ENCODE data around the gene CYREN.

GRCh38 chr7:135160098-135160857 lies 10.2 kb downstream of the CYREN start:
- TF ChIP-seq, protein P1, sequence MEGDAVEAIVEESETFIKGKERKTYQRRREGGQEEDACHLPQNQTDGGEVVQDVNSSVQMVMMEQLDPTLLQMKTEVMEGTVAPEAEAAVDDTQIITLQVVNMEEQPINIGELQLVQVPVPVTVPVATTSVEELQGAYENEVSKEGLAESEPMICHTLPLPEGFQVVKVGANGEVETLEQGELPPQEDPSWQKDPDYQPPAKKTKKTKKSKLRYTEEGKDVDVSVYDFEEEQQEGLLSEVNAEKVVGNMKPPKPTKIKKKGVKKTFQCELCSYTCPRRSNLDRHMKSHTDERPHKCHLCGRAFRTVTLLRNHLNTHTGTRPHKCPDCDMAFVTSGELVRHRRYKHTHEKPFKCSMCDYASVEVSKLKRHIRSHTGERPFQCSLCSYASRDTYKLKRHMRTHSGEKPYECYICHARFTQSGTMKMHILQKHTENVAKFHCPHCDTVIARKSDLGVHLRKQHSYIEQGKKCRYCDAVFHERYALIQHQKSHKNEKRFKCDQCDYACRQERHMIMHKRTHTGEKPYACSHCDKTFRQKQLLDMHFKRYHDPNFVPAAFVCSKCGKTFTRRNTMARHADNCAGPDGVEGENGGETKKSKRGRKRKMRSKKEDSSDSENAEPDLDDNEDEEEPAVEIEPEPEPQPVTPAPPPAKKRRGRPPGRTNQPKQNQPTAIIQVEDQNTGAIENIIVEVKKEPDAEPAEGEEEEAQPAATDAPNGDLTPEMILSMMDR (IDR thresholded peaks at IDR 0.05) = no peak
- TF ChIP-seq RAD21 (conservative IDR thresholded peaks at IDR 0.05 in 1 of 2, IDR thresholded peaks at IDR 0.05 in 1 of 2) = no peak
- TF ChIP-seq, protein P2, sequence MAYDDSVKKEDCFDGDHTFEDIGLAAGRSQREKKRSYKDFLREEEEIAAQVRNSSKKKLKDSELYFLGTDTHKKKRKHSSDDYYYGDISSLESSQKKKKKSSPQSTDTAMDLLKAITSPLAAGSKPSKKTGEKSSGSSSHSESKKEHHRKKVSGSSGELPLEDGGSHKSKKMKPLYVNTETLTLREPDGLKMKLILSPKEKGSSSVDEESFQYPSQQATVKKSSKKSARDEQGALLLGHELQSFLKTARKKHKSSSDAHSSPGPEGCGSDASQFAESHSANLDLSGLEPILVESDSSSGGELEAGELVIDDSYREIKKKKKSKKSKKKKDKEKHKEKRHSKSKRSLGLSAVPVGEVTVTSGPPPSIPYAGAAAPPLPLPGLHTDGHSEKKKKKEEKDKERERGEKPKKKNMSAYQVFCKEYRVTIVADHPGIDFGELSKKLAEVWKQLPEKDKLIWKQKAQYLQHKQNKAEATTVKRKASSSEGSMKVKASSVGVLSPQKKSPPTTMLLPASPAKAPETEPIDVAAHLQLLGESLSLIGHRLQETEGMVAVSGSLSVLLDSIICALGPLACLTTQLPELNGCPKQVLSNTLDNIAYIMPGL (CRISPR knock-in tag; IDR thresholded peaks at IDR 0.05; ENCODE audit: borderline replicate concordance) = no peak
- TF ChIP-seq HEYL (CRISPR knock-in tag; IDR thresholded peaks at IDR 0.05) = no peak
- TF ChIP-seq JUNB (IDR thresholded peaks at IDR 0.05) = no peak
- TF ChIP-seq, protein P3, sequence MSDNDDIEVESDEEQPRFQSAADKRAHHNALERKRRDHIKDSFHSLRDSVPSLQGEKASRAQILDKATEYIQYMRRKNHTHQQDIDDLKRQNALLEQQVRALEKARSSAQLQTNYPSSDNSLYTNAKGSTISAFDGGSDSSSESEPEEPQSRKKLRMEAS (IDR thresholded peaks at IDR 0.05) = 0 out of 2 replicates have a peak, but pooled peaks have one; percentile 18
- no peak for TF ChIP-seq FOSB (CRISPR knock-in tag; IDR thresholded peaks at IDR 0.05)
- TF ChIP-seq, protein P4, sequence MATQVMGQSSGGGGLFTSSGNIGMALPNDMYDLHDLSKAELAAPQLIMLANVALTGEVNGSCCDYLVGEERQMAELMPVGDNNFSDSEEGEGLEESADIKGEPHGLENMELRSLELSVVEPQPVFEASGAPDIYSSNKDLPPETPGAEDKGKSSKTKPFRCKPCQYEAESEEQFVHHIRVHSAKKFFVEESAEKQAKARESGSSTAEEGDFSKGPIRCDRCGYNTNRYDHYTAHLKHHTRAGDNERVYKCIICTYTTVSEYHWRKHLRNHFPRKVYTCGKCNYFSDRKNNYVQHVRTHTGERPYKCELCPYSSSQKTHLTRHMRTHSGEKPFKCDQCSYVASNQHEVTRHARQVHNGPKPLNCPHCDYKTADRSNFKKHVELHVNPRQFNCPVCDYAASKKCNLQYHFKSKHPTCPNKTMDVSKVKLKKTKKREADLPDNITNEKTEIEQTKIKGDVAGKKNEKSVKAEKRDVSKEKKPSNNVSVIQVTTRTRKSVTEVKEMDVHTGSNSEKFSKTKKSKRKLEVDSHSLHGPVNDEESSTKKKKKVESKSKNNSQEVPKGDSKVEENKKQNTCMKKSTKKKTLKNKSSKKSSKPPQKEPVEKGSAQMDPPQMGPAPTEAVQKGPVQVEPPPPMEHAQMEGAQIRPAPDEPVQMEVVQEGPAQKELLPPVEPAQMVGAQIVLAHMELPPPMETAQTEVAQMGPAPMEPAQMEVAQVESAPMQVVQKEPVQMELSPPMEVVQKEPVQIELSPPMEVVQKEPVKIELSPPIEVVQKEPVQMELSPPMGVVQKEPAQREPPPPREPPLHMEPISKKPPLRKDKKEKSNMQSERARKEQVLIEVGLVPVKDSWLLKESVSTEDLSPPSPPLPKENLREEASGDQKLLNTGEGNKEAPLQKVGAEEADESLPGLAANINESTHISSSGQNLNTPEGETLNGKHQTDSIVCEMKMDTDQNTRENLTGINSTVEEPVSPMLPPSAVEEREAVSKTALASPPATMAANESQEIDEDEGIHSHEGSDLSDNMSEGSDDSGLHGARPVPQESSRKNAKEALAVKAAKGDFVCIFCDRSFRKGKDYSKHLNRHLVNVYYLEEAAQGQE (IDR thresholded peaks at IDR 0.05) = no peak
- TF ChIP-seq JUN (IDR thresholded peaks at IDR 0.05) = no peak
- no peak for TF ChIP-seq RNF2 (IDR thresholded peaks at IDR 0.05; ENCODE audit: borderline replicate concordance, low read depth)

Data from A549 (cell line).